Stomach (tissue), 4 donors: ENCODE data around the gene CACNB2.

ENCODE experiments used
- CTCF ChIP-seq, 7 experiments: fragments of 450-650 bp in 4 of 7; fragments of 200-600 bp in 3 of 7; sonication (generic) in 3 of 7; IDR thresholded peaks; one replicate each; pipeline ENCODE4 v1.5.1; 2016 to 2019; ENCODE audit warnings: antibody characterized with exemption in 7 of 7, control low read depth in 2 of 7, mild to moderate bottlenecking in 1 of 7
- EP300 ChIP-seq: sonication (generic); formaldehyde crosslinking; IDR thresholded peaks from one replicate; pipeline ENCODE4 v1.6.1; 2017; ENCODE audit warnings: antibody characterized with exemption
- POLR2A ChIP-seq, 4 donors: fragments of 450-650 bp; IDR thresholded peaks; one replicate each; pipeline ENCODE4 v1.6.1; 2016; ENCODE audit warnings: antibody characterized with exemption in 4 of 4, control low read depth in 2 of 4, mild to moderate bottlenecking in 1 of 4, moderate library complexity in 1 of 4
- POLR2AphosphoS5 ChIP-seq, 3 donors: sonication (generic); formaldehyde crosslinking; IDR thresholded peaks; one replicate each; pipeline ENCODE4 v1.6.1; 2016; ENCODE audit warnings: antibody characterized with exemption in 3 of 3

GRCh38 chr10:18094332-18094731 lies 45.9 kb upstream of the CACNB2 start:
- TF ChIP-seq CTCF (IDR thresholded peaks at IDR 0.05) (no peak), EP300 (no peak), POLR2A (IDR thresholded peaks at IDR 0.05) (no peak), POLR2AphosphoS5 (IDR thresholded peaks at IDR 0.05) (no peak)
